Measurements from ENCODE around the gene TRIML2.

The TRIML2 gene, protein sequence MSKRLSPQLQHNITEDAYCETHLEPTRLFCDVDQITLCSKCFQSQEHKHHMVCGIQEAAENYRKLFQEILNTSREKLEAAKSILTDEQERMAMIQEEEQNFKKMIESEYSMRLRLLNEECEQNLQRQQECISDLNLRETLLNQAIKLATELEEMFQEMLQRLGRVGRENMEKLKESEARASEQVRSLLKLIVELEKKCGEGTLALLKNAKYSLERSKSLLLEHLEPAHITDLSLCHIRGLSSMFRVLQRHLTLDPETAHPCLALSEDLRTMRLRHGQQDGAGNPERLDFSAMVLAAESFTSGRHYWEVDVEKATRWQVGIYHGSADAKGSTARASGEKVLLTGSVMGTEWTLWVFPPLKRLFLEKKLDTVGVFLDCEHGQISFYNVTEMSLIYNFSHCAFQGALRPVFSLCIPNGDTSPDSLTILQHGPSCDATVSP

DNA sequence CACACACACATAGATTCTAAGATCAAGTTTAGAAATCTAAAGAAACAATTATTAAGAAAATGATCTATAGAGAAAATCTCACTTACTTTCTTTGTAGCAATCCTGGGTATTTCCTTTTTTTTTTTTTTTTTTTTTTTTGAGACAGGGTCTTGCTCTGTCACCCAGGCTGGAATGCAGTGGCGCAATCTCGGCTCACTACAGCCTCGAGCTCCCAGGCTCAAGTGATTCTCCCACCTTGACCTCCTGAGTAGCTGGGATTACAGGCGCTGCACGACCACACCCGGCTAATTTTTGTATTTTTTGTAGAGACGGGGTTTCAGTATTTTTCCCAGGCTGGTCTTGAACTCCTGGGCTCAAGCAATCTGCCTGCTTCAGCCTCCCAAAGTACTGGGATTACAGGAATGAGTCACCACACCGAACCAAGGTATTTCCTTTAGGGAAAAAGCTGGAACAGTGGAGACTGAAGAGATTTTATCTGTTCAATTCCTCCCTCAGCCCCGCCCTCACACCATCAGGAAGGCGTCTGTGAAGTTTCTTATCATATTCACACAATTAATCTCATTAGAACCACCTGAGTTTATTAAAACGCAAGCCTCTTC lies at the start of gene TRIML2:
Gene TRIML2 (minus strand): TSS at position 447 of the 599 bp plus-strand sequence. CDS start 4,235 bp downstream, outside the sequence.
- no peak for DNase-seq

DNA sequence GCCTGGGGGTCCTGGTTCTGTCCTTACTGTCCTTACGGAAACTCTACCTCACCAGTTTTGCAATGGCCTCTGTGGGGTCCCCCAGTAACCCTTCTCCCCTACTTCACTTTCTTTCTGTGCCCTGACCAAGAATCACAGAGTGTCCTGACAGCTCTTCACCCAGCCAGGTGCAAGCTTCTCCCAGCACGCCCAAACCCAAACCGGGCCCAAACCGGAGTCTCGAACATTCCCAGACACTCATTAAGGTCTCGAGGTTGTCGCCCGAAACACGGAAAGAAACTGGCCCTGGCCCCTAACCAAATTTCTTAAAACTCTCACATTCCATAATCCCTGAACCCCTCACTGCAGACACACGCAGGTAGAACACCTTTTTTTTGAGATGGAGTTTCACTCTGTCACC lies 48.9 kb upstream of the TRIML2 start:
- no peak for DNase-seq

DNA sequence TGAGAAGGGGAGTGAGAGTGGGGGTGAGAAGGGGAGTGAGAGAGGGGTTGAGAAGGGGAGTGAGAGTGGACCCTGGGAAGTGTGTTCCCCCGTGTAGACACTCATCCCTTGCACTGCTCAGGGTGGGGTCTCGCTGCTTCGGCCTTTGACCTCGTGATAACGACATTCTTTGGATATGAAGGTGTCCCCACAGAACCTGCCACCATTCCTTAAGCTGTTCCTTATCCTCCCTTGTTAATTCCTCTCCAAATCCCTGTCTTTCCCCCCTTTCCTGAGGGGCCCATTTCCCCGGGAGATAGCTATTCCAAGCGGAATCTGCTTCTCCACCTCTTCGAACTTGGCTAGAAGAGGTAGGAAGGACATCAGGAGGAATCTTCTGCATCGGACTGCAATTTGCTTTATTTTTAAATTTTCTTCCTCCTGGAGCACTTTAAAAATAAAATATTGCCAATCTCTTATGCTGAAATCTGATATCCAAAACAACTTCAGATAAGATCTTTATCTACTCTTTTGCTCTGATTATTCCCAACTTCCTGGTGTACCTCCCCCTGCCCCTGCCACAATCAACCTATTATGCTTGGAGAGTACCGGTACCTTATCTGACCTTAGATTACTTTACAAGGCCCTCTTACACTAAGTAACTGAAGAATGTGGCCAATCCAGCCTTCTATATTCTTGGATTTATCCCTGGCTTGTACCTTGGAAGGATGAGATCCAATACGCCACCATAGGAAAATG lies 45.4 kb upstream of the TRIML2 start:
- no peak for DNase-seq

DNA sequence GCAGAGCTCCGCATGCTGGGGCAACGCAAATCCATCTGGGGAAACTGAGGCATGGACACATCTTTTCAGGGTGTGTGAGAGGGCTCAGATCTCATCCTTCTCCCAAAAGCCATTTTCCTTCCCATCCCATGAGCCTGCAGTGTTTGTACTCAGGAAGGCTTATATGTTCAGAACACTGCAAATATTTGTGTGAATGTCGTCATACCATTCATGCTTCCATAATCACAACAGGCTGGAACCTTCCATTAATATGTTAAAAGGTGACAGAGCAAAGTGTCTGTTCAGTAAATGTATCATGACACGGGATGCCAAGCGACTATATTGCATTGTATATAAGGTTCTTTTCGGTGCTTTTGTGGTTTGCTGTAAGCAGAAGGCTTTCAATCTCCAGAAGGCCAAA lies 38.4 kb upstream of the TRIML2 start:
- no peak for DNase-seq

DNA sequence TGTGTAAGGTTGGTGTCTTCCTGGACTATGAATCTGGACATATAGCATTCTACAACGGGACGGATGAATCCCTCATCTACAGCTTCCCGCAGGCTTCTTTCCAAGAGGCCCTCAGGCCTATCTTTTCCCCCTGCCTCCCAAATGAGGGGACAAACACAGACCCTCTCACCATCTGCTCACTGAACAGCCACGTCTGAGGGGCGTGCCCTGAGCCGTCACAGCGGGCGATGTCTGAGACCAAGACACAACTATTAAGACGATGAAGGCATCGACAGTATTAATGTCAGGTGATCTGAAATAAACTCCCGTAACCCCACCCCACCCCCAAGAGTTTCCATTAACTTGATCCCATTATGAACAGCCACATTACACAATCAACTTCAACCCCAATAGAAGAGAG lies 37.8 kb upstream of the TRIML2 start:
- DNase-seq = no peak

DNA sequence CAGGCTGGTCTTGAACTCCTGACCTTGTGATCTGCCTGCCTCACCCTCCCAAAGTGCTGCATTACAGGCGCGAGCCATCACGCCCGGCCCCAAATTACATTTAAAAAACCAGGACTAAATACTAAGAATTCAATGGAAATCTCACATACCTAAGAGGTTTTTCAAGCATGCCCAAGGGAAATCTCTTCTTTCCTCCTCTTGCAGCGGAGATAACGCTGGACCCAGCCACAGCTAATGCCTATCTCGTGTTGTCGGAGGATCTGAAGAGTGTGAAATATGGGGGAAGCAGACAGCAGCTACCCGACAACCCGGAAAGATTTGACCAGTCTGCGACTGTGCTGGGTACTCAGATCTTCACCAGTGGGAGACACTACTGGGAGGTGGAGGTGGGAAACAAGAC lies 37.2 kb upstream of the TRIML2 start:
- DNase-seq = no peak

DNA sequence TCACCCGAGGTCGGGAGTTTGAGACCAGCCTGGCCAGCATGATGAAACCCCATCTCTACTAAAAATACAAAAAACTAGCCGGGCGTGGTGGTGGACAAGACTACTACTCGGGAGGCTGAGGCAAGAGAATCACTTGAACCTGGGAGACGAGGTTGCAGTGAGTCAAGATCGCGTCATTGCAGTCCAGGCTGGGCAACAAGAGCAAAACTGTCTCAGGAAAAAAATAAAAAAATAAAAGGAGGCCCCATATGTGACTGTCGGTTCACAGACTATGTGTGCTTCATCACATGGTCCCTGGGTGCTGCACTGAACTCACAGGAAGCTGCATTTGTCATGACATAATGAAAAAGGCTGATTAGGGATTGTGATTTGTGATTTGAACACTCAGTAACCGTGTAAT lies 36.2 kb upstream of the TRIML2 start:
- DNase-seq = no peak

DNA sequence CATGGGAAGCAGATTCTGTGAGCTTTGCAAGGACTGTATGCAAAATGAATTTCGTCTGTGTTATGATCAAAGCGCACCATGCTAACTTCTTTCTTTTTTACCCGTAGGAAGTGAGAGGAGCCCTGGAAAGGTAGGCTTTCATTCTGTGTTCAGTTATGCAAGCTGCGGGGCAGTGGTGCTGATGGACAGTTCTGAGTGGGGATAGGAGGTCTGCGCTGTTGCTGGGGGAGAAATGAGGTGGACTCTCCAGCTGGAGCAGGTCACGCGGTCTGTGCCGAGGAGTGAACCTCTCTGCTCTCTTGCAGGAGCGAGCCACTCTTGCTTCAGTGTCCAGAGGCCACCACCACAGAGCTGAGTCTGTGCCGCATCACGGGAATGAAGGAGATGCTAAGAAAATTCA lies 34.3 kb upstream of the TRIML2 start:
- DNase-seq = no peak

DNA sequence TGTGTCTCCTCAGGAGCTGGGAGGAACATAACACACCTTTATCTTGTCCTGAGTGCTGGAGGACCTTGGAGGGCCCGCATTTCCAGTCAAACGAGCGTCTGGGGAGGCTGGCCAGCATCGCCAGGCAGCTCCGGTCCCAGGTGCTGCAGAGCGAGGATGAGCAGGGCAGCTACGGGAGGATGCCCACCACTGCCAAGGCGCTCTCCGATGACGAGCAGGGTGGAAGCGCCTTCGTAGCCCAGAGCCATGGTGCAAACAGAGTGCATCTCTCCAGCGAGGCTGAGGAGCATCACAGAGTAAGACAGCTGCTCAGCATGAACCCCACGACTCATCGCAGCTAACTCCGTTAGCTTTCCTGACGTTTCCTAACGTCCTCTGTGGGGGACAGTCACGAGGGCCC lies 30.3 kb upstream of the TRIML2 start:
- DNase-seq = no peak

DNA sequence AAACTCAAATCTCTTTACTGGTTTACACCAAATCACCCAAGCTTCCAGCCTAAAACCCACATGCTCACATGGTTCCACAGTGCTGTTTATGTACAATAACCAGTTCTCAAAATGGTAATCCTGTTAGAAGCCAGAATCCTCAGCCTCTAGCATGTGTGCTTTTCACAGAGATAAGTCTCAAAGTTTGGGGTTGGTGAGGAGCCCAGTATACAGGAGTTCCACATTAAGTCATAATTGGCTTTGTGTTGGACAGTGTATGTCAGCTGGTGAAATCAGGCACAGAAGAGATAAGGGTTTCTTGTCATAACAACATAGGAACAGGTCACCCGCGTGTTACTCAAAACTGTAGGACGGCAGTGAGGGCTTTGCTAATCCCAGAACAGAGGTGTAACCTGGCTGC lies 29.7 kb upstream of the TRIML2 start, which contains the start of gene TRIML1:
Gene TRIML1 (plus strand): TSS at position 301 of the 400 bp plus-strand sequence. CDS start 118 bp downstream, outside the sequence.
- no peak for DNase-seq

DNA sequence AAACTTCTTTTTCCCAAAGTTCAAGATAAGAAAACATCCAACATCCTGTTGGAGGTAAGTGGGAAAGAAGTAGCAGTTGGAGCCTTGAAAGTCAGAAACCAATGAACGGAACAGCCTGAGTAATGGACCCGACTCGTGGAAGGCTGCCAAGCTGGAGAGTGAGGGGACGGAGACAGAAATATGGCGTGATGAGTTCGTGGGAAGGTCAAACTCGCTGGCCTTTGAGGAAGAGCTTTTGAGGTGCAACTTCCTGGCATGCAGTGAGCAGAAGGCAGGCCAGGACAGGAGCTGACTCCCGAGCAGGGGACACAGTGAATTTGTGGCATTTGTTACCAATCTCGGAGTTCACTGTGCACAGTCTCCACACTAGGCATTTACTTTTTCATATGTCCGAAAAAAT lies 28.8 kb upstream of the TRIML2 start:
- DNase-seq = no peak

DNA sequence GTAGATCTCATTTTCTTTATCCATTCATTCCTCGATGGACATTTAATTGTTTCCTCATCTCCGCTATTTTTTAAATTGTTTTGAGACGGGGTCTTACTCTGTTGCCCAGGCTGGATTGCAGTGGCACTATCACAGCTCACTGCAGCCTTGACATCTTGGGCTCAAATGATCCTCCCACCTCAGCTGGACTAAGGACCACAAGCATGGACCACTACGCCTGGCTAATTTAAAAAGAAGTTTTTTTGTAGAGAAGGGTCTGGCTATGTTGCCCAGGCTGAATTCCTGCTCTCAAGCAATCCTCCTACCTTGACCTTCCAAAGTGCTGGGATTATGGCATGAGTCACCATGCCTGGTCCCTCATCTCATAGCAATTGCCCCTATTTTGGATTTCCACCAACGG lies 22.8 kb upstream of the TRIML2 start:
- no peak for DNase-seq

DNA sequence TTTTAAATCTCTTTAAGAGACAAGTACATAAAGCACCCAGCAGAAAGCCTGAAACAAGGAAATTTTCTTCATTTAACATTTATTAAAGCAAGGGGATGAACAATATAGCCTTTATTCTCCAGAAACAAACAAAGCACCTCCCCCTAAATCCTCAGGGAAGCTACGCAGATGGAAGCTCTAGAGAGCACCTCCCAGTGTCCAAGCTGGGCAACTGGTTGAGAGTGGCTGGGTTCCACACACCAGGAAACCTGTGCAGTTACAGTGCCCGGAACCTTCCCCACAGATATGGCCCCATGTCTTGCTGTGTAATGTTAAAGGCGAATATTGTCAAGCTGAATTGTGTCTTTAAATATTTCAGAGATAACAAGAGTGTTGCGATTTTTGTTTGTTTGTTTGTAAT lies 21.0 kb upstream of the TRIML2 start:
- no peak for DNase-seq

DNA sequence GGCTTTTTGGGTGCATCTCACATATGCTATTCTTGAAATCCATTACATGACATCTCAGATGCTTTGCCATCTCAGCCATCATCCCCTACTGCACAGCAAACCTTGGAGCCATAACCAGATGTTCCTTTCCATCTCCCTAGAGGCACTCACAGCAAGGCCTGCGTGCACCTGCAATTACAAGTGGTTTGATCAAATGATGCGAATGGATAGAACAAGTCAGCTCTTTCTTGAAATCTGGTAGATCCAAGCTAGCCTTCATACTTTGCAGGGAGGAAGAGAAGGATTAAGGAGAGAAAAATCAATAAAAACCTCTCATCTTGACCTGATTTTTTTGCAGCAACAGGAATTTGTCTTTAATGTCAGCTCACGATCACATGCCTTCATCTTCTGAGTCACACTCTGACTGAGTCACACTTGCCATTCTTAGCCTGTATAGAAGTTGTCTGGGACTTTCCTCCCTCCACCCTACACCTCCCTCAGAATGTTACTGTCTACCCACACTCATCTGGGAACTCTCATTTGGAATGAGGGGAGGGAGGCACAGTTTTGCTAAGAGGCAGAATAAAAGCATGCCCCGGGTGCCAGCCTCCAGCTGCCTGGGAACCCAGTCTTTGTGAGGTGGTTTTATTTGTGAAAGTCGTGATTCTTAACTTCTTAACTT lies 17.9 kb upstream of the TRIML2 start:
- DNase-seq = no peak

DNA sequence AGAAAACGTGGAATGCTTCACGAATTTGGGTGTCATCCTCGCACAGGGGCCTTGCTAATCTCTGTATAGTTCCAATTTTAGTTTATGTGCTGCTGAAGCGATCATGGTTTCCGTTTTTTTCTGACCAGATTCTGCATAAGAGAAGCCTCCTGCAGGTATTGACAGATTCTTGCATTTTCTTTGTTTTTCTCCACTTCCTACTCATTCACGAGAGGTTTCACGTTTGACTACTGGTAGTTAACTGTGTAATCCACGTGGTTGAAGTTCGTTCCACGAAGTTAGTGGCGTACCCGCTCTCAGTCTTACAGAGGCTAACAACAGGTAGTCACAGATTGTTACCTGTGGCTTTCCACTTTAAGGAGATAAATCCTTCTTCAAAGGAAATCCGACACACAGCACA lies 12.1 kb upstream of the TRIML2 start:
- no peak for DNase-seq

DNA sequence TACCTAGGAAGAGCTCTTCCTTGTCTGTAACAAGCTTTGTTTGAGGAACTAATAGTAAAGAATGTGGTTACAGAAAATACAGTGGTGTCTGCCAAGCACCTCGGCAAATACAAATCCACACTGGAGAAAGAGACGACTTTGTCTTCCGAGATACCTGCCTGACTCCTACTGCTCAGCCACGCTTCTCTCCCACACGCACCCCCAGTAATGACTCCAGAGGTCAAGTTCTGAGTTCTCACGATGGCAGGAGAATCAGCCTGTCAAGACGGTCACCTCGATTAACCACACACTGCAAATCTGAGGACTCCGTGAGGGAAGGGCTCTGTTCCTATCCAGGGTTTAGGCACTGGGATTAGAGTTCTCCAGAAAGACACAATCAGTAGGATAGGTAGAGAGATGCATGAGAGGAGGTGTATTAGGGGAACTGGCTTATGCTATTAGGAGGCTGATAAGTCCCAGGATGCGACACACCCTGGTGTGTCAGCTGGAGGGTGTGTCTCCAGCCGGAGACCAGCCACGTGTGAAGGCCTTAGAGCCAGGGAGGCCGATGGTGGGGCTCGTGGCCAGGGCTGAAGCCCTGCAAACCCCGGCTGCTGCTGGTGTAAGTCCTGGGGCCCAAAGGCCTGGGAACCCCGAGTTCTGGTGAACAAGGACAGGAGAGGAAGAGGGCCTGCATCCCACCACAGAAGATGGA lies 8.4 kb upstream of the TRIML2 start:
- DNase-seq = no peak

DNA sequence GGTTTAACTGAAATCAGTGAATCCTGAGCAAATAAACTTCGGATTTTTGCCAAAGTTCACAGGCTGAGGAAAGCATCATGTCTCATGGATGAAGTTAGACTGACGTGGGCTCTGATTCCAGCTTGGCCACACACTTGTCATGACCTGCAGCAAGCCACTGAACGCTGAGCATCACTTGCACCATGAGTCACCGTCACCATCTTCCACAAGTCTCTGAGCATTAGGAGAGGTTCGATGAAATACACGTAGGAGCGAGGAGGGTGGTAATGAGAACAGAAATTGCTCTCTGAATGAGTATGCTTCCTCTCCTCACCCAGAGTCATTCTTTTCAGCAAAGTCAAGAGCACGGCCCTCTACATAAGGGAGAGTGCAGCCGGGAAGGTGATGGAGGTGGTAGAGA lies 3.8 kb upstream of the TRIML2 start:
- no peak for DNase-seq

DNA sequence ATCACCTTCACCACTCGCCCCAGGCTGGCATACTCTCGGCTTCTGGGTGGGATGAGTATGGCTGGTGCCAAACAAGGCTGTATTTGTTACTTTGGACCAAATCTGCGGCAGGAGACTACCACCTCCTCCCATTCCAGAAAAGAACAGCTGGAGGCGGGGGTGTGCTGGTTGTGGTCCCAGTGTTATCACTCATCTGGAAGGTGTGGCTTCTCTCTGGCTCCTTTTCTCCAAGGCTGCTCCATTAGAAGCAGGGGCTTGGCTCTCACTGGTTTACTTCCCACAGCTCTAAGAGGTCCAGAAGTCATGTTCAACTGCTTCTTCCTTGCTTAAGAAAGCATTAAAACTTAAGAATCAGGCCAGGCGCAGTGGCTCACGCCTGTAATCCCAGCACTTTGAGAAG lies 2.6 kb upstream of the TRIML2 start:
- no peak for DNase-seq

DNA sequence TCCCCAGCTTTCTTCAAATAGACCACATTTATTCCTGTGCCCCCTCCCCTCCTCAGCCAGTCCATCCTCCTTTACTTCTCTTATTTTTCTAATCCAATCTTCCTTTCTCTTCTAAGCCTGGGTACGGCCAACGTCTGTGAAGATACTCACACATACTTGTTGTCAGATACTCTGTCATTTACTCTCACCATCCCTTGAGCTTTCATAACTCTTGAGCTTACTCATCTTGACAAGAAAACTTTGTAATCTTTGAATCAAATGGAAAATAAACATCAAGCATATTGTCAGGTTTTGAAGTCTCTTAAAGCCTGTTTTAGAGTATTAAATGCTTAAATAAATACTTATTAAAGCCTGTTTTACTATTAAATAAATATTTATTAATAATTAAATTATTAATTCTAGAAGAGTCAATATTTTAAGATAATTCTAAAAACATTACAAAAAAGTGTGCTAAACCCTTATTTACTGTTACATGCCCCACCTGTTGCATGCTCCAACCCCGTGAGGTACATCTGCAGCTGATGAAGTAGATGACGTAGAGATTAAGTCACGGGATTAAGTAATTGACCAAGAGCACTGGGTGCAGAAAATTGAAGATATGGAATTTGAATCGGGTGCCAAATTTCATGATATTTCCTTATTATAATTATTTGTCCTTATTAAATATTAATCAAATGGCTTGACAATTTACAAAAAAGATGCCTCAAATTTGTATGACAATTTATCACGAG lies 1.5 kb upstream of the TRIML2 start:
- no peak for DNase-seq

DNA sequence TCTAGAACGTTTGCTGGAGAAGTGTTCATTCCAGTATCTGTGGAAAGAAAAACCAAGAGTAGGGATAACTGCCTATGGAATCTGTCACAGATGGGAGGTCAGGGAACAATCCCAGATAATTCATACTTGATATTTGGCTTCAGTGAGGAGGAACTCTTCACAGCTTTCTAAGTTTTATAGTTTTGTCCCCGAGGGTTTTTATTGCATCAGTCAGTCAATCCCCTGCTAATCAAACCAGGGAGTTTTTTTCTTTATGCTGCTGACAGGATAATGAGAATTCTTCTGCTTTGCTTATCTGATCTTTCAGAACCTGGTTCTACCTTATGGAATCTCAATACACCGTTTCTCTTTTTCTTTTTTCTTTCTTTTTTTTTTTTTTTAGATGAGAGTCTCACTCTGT lies 633 bp upstream of the TRIML2 start:
- no peak for DNase-seq

DNA sequence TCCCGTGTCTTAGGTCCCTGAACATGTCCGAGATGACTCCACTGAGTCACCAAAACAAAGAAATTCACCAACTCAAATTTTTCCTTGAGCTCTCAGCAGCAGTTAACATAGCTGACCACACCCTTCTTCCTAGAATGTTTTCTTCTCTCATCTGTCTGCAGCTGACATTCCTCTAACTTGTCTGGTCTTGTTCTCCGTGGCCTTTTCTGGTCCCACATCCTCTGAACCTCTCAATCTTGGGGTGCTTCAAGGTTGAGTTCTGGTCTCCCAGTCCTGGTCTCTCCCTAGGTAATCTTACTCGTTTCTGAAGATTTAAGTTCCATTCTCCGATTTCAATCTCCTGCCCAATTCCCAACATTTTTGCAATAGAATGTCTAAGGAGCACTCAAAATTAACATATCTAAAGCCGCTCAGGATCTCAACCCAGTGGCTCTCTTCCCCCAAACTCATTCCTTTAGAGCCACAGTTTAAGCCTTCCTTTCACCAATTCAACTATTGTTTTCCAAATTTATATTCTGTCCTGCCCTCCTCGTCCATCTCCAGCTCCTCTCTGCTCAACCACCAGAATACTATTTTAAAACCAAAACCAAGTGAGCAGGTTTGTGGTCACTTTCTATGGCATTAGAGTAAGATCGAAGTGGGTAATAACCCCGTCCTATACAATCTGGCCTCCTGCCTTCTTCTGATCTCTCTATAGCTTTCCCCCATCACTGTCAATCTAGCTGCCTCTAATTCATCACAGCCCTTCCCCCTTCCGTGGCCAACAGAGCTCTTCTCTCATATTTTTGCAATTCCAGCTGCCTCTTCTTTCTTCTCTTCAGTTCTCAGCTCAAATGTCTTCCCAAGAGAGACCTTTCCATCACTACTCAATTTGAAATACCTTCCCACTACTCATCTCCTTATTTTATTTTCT lies 1.2 kb downstream of the TRIML2 start:
- DNase-seq = no peak
